Esophagus muscularis mucosa (tissue), 4 donors: ENCODE data around the gene RBM15B. TPM values are rescaled to one million over a fixed set of nuclear protein-coding genes. Genes with fewer than 3 reads are reported as not detected.

Source experiments
- DNase-seq: peaks from one replicate; pipeline ENCODE4 v3.0.0-alpha.2; 2017; ENCODE audit errors: extremely low spot score
- H3K27ac ChIP-seq, 4 donors: fragments of 200-600 bp; sonication (generic); replicated peaks in 1 of 4; 1 replicate in 3 of 4; 2 replicates in 1 of 4; pipeline ENCODE4 v1.5.1; 2016 to 2019; ENCODE audit warnings: mild to moderate bottlenecking in 1 of 4
- H3K27me3 ChIP-seq, 4 donors: fragments of 200-600 bp; sonication (generic); one replicate each; pipeline versions ENCODE4 v1.5.1 to v1.6.0; 2016 to 2019
- H3K36me3 ChIP-seq, 4 donors: fragments of 200-600 bp; sonication (generic); one replicate each; pipeline ENCODE4 v1.5.1; 2016 to 2019
- H3K4me1 ChIP-seq, 4 donors: fragments of 200-600 bp; sonication (generic); one replicate each; pipeline ENCODE4 v1.5.1; 2016 to 2019
- H3K4me3 ChIP-seq, 4 donors: fragments of 200-600 bp; sonication (generic); 1 replicate in 2 of 4; 2 replicates in 2 of 4; pipeline ENCODE4 v1.5.1; 2016 to 2019; ENCODE audit warnings: mild to moderate bottlenecking in 4 of 4, moderate library complexity in 1 of 4
- H3K9me3 ChIP-seq, 4 donors: fragments of 200-600 bp; sonication (generic); 1 replicate in 3 of 4; 2 replicates in 1 of 4; pipeline ENCODE4 v1.5.1; 2016 to 2019
- CTCF ChIP-seq, 3 experiments: fragments of 200-600 bp in 2 of 3; fragments of 450-650 bp in 1 of 3; sonication (generic) in 2 of 3; IDR thresholded peaks; one replicate each; pipeline ENCODE4 v1.5.1; 2017 to 2019; ENCODE audit warnings: antibody characterized with exemption in 3 of 3, mild to moderate bottlenecking in 2 of 3, moderate library complexity in 1 of 3
- EP300 ChIP-seq: sonication (generic); formaldehyde crosslinking; IDR thresholded peaks from one replicate; pipeline ENCODE4 v1.6.1; 2017; ENCODE audit warnings: antibody characterized with exemption
- POLR2A ChIP-seq: fragments of 450-650 bp; IDR thresholded peaks from one replicate; pipeline ENCODE4 v1.6.1; 2017; ENCODE audit warnings: antibody characterized with exemption, moderate library complexity, mild to moderate bottlenecking, low read depth
- POLR2AphosphoS5 ChIP-seq, 2 donors: sonication (generic); formaldehyde crosslinking; IDR thresholded peaks; one replicate each; pipeline ENCODE4 v1.6.1; 2017; ENCODE audit warnings: antibody characterized with exemption in 2 of 2
- WGBS: methylation state at CpG from one replicate; pipeline ENCODE4 v1.1.5; 2018; 5-methylcytosine and 5-hydroxymethylcytosine counted together
- intact Hi-C: fragments of 100-400 bp; cut with DNase I; formaldehyde crosslinking; loops from one replicate; pipeline ENCODE4 v1.15.1; 2023
- total RNA-seq, 4 donors: library from RNA; depleted of rRNA; stranded (reverse); fragments of >200 nt; gene quantifications; one replicate each; pipeline versions ENCODE4 v1.1.0 to v1.2.1, GENCODE V29; 2016

The RBM15B gene
- total RNA-seq, 4 donors from 2014 or later, result 27.8 to 50.5 (median 42.6) TPM

DNA sequence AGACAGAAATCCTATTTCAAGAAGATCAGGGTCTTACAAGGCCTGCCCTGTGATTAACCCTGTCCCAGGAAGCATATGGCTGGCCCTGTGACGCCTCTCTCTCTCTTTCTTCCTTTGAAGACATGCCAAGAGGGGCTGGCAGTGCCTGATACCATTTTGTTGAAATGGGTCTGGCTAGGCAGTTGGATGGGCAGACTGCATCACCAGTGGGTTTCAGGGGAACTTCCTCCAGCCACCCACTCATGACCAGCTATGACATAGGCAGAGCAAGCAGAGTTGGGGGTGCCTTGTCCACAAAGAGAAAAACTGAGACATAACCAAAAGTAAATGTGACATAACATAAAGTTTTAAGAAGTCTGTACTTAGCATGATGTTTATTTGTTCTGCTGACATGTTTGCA, 37.4 kb upstream of the RBM15B start:
- intact Hi-C loops, result no loop called here
- no peak for DNase-seq

GRCh38 chr3:51354172-51354571, 36.9 kb upstream of the RBM15B start:
- H3K4me3 ChIP-seq, result no peak overlapping the region
- no peak for DNase-seq
- no peak overlapping the region for H3K27ac ChIP-seq
- H3K36me3 ChIP-seq, result peaks cover 0 to 51% (median 7%) of the 10 kb centered on the region in 4 donors
- no peak for TF ChIP-seq CTCF (IDR thresholded peaks at IDR 0.05)
- TF ChIP-seq POLR2AphosphoS5 (IDR thresholded peaks at IDR 0.05), result no peak
- TF ChIP-seq EP300, result no peak
- no peak for TF ChIP-seq POLR2A
- no peaks in the 10 kb centered on the region for H3K4me1 ChIP-seq
- no peaks in the 10 kb centered on the region for H3K27me3 ChIP-seq
- intact Hi-C loops, result no loop called here
- WGBS, result 96% methylated on average over 2 of the region's 2 CpGs
- no peaks in the 10 kb centered on the region for H3K9me3 ChIP-seq

More for the DNA sequence above, 37.4 kb upstream of the RBM15B start:
- peaks cover 0 to 46% (median 7%) of the 10 kb centered on the region in 4 donors for H3K36me3 ChIP-seq
- H3K27me3 ChIP-seq, result no peaks in the 10 kb centered on the region
- H3K4me1 ChIP-seq, result no peaks in the 10 kb centered on the region
- no peak overlapping the region for H3K27ac ChIP-seq
- no peak overlapping the region for H3K4me3 ChIP-seq
- WGBS, result 70% methylated on average over 1 of the region's 1 CpG
- no peaks in the 10 kb centered on the region for H3K9me3 ChIP-seq
- no peak for TF ChIP-seq EP300
- no peak for TF ChIP-seq CTCF (IDR thresholded peaks at IDR 0.05)
- TF ChIP-seq POLR2A, result no peak

GRCh38 chr3:51354731-51355615, 36.1 kb upstream of the RBM15B start:
- no peaks in the 10 kb centered on the region for H3K9me3 ChIP-seq
- intact Hi-C loops, result no loop called here
- no peak for DNase-seq
- H3K36me3 ChIP-seq, result peaks cover 0 to 50% (median 10%) of the 10 kb centered on the region in 4 donors
- no peak for TF ChIP-seq POLR2AphosphoS5 (IDR thresholded peaks at IDR 0.05)
- TF ChIP-seq POLR2A, result no peak
- TF ChIP-seq CTCF (IDR thresholded peaks at IDR 0.05), result no peak
- TF ChIP-seq EP300, result no peak
- no peak overlapping the region for H3K4me3 ChIP-seq
- no peaks in the 10 kb centered on the region for H3K4me1 ChIP-seq
- WGBS, result 99% methylated on average over 8 of the region's 9 CpGs
- no peak overlapping the region for H3K27ac ChIP-seq
- no peaks in the 10 kb centered on the region for H3K27me3 ChIP-seq

- TF ChIP-seq CTCF (IDR thresholded peaks at IDR 0.05) (no peak), POLR2A (no peak), EP300 (no peak), POLR2AphosphoS5 (IDR thresholded peaks at IDR 0.05) (no peak)
- no peaks in the 10 kb centered on the region for H3K4me1 ChIP-seq
- WGBS, result 77% methylated on average over 8 of the region's 8 CpGs
- DNase-seq, result no peak
- H3K4me3 ChIP-seq, result no peak overlapping the region
- H3K9me3 ChIP-seq, result no peaks in the 10 kb centered on the region
- H3K27me3 ChIP-seq, result no peaks in the 10 kb centered on the region
- peaks cover 0 to 45% (median 10%) of the 10 kb centered on the region in 4 donors for H3K36me3 ChIP-seq
- intact Hi-C loops, result no loop called here
- no peak overlapping the region for H3K27ac ChIP-seq
Measured at GRCh38 chr3:51355891-51356578, 35.0 kb upstream of the RBM15B start.
